Esophagus mucosa (tissue), 1 donor: ENCODE results near the gene SNAPC5. TPM values are rescaled to one million over a fixed set of nuclear protein-coding genes. Genes with fewer than 3 reads are reported as not detected.

ENCODE experiments used
- ATAC-seq: fragments of 200-7000 bp; cut with Tn5 transposase; one replicate; pipeline ENCODE4 v1.9.1; 2020
- total RNA-seq: library from RNA; stranded (reverse); gene quantifications from one replicate; pipeline ENCODE4 v1.2.4, GENCODE V29; 2023
- donor health status: DM: yes; HTN: yes; CAD: no.

The SNAPC5 gene
- total RNA-seq, 1 donor from 2014 or later: 11.4 TPM

GRCh38 chr15:66454143-66454542 is 43.4 kb downstream of the SNAPC5 start:
- peak; percentile 29 for ATAC-seq

GRCh38 chr15:66452971-66453580 is 44.5 kb downstream of the SNAPC5 start:
- ATAC-seq: no peak

- no peak for ATAC-seq
These were observed 45.1 kb downstream of the SNAPC5 start for GRCh38 chr15:66452420-66452819.

Other genes with a start within 250 kb of the SNAPC5 start
- not detected for gene MEGF11, start 244.0 kb downstream of the SNAPC5 start, total RNA-seq
- 13.7 TPM for gene DIS3L, start 204.2 kb downstream of the SNAPC5 start, total RNA-seq
- gene TIPIN, start 141.1 kb downstream of the SNAPC5 start, total RNA-seq: 6.4 TPM
- 39.7 TPM for gene MAP2K1, start 110.8 kb downstream of the SNAPC5 start, total RNA-seq
- 2,164 TPM for gene RPL4, start 7.1 kb upstream of the SNAPC5 start, total RNA-seq
- gene ZWILCH, start 7.6 kb upstream of the SNAPC5 start, total RNA-seq: 8.9 TPM
- not detected for gene LCTL, start 68.2 kb upstream of the SNAPC5 start, total RNA-seq
- gene SMAD6, start 204.5 kb upstream of the SNAPC5 start, total RNA-seq: 1.2 TPM